ENCODE measurements around the gene CPNE9. TPM values are rescaled to one million over a fixed set of nuclear protein-coding genes. Genes with fewer than 3 reads are reported as not detected.
"Not testable (repeated sequence)": the region's sequence is repeated elsewhere in the genome, so short reads cannot be mapped to it uniquely, and the experiment has no call there.

The CPNE9 gene
- total RNA-seq, 2 experiments from 2014 or later, result 0.25 TPM; not detected in 1

DNA sequence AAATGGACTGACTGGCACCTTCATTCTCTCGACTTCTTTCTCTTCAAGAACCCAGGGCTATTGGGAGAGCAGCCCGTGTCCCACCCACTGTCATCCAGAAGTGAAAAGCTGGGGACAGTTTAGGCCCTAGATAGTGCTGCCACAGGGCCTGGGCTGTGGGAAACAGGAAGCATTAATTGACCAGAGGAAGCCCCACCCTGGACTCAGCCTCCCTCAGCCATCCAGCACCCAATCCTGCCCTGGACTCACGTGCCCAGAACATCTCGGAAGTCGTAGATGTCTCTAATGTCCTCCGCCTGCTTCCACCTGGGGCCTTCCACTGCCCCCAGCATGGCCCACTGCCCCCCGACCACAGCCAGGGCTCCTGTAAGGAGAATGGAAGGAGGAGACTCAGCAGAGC lies 63.8 kb downstream of the CPNE9 start:
- Mint-ChIP-seq H3K27ac (peak overlapping the region; percentile 6), H3K9me3 (no peaks in the 10 kb centered on the region), H3K27me3 (no peaks in the 10 kb centered on the region), H3K4me1 (peaks cover 40% of the 10 kb centered on the region), H3K4me3 (no peak overlapping the region), H3K36me3 (ENCODE audit: low read depth) (peaks cover 5% of the 10 kb centered on the region)
- ChIA-PET CTCF (interaction anchor here (0.8 to 1.4 kb wide), 2 partner anchors 13 to 16 kb away, joined by 3 to 5 read pairs; no protein-coding TSS in a partner anchor), POLR2A (no interaction called here)
- no peak for DNase-seq

DNA sequence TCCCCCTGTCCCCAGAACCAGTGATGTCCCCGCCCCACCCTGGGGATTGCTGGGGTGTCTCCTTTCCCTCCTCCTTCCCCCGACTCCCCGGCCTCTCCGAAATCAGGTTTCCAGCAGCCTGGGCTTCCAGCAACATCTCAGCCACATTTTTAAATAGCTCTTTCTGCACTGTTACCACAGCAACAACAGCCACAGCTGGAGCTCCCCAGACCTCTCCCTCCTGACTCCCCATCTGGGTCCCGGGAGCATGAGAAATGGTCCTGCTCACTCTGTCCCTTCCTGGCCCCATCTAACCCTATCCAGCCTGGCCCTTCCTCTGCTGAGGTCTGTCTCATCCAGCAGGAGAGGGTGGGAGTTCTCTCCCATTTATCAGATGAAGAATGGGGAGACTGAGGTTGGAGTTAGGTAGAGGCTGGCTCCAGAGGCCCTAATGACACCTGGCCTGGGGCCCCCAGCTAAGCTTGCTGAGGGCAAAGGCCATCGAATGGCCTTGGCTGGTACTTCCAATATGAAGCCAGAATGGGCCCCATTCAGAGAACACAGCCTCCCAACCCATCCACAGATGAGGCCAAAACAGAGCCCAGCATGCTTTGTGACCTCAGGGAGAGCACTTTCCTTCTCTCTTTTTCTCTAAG lies 64.6 kb downstream of the CPNE9 start:
- Mint-ChIP-seq H3K4me3 (no peak overlapping the region), H3K36me3 (ENCODE audit: low read depth) (peaks cover 5% of the 10 kb centered on the region), H3K27me3 (no peaks in the 10 kb centered on the region), H3K4me1 (peaks cover 40% of the 10 kb centered on the region), H3K9me3 (no peaks in the 10 kb centered on the region), H3K27ac (no peak overlapping the region)
- no peak for DNase-seq
- CTCF ChIA-PET, result interaction anchor here (0.8 to 1.1 kb wide), 2 partner anchors 9 to 14 kb away, joined by 3 to 5 read pairs; no protein-coding TSS in a partner anchor
- POLR2A ChIA-PET, result no interaction called here

DNA sequence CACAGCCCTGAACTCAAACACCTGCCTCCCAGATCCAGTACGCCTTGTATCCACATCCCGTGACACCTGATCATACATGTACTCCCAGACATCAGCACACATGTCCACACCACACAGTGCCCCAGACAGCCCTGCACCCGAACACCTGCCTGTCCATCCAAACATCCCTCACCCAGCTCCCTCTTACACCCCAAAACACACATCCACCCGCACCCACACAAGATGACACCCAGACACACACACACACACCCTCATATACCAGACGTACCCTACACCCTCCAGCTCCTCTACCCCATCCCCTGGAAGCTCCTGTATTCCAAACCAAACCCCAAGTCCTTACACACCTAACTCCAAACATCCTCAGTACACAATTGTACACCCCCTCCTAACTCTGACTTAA lies 65.4 kb downstream of the CPNE9 start:
- Mint-ChIP-seq H3K27me3 (no peaks in the 10 kb centered on the region), H3K27ac (peak overlapping the region; percentile 72), H3K4me1 (peaks cover 41% of the 10 kb centered on the region), H3K9me3 (no peaks in the 10 kb centered on the region), H3K4me3 (peak overlapping the region; percentile 76), H3K36me3 (ENCODE audit: low read depth) (peaks cover 5% of the 10 kb centered on the region)
- DNase-seq, result no peak
- CTCF ChIA-PET, result interaction anchor here (0.9 to 1.4 kb wide), 3 partner anchors 13 to 24 kb away, joined by 4 to 5 read pairs (median 4); partner anchors contain the start of gene ARPC4
- POLR2A ChIA-PET, result no interaction called here

DNA sequence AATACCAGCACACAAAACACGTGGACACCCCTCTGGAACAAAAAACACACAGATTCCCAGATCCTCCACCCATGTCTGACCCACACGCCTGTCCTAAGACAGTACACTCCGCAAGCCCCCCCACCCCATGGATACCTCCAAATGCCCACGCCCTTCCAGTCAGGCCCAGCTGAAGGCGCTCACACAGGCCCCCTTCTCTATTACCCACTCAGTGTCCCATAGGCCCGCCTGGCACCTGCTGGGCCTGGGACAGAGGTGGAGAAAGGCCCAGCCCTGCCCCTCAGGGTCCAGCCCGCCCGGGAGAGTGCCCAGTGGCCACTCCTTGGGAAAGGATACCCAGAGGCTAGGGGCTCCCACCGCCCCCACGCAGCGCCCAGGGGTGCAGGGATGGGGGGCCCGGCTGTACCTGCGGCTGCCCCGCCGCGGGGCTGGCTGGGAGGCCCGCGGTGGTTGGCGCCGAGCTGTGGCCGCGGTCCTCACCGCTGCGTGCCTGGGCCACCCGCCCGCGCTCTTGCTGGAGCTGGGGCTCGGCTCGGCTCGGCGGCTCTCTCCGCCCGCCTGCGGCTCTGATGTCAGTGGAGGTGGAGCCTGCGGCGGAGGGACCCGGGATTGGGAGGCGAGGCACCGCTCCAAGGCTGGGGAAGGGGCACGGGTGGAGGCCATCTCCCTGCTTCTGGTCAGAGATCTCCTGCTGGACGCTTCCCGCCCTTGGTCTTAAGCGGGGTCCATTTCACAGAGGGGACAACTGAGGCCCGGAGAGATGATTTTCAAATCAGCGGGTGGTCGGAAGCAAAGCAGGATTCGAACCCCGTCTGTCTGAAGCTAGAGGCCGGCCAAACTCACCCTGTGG lies 66.0 kb downstream of the CPNE9 start, which contains the start of gene CAMK1:
CAMK1 (minus strand) TSS at position 522 of the 850 bp plus-strand sequence. CDS start 2,198 bp downstream, outside the sequence.
- peaks cover 41% of the 10 kb centered on the region for H3K4me1 Mint-ChIP-seq
- peaks cover 5% of the 10 kb centered on the region for H3K36me3 Mint-ChIP-seq (ENCODE audit: low read depth)
- H3K27me3 Mint-ChIP-seq, result no peaks in the 10 kb centered on the region
- H3K27ac Mint-ChIP-seq, result peak within 1 kb of the TSS; percentile 76
- CTCF ChIA-PET, result interaction anchor here (0.6 to 1.4 kb wide), 5 partner anchors 14 to 240 kb away, joined by 3 to 5 read pairs (median 4); partner anchors contain the start of gene ARPC4
- DNase-seq, result peak; percentile 72
- no peaks in the 10 kb centered on the region for H3K9me3 Mint-ChIP-seq
- H3K4me3 Mint-ChIP-seq, result peak within 1 kb of the TSS; percentile 76
- POLR2A ChIA-PET, result no interaction called here

DNA sequence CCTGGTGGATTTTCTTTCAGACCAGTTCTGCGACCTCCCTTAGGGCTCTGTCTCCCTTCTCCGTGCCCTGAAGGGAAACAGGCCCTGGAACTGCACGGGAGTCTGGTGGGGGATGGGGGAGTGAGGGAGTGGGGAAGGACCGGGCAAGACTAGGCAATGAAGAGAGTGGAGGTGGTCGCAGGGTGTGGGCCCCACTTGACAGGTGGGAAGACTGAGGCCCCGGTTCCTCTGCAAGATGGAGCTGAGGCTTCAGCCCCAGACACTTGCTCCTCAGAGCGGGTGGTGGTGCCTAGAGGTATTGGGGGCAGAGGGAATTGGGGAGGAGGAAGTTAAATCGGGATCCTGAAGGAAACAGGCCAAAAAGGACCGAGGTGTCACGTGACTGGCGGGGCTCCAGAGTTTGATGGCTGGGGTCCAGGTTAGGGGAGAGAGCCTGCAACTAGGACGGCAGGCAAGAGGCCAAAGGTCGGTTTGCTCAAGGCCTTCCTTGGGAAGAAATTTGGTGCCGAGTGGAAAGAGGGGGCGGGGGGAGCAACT lies 66.7 kb downstream of the CPNE9 start:
- peaks cover 41% of the 10 kb centered on the region for H3K4me1 Mint-ChIP-seq
- CTCF ChIA-PET, result interaction anchor here (1.0 to 1.4 kb wide), 2 partner anchors 14 to 37 kb away, joined by 3 to 4 read pairs; no protein-coding TSS in a partner anchor
- peak overlapping the region; percentile 76 for H3K27ac Mint-ChIP-seq
- H3K27me3 Mint-ChIP-seq, result no peaks in the 10 kb centered on the region
- H3K9me3 Mint-ChIP-seq, result no peaks in the 10 kb centered on the region
- POLR2A ChIA-PET, result no interaction called here
- DNase-seq, result no peak
- H3K4me3 Mint-ChIP-seq, result peak overlapping the region; percentile 63
- H3K36me3 Mint-ChIP-seq (ENCODE audit: low read depth), result peaks cover 5% of the 10 kb centered on the region

- H3K27me3 Mint-ChIP-seq; DNase-seq; H3K36me3 Mint-ChIP-seq (ENCODE audit: low read depth); H3K27ac Mint-ChIP-seq; POLR2A ChIA-PET; H3K9me3 Mint-ChIP-seq: not testable (repeated sequence)
- CTCF ChIA-PET, result interaction anchor here (1.3 kb wide), 1 partner anchor 22 kb away, joined by 4 read pairs; the partner anchor contains the start of genes ARPC4 and TADA3
- peak overlapping the region; percentile 50 for H3K4me3 Mint-ChIP-seq
- peaks cover 41% of the 10 kb centered on the region for H3K4me1 Mint-ChIP-seq
Observed at GRCh38 chr3:9771007-9771406, 67.4 kb downstream of the CPNE9 start.

GRCh38 chr3:9776896-9777693 lies 73.5 kb downstream of the CPNE9 start:
- H3K4me3 Mint-ChIP-seq, result no peak overlapping the region
- H3K27ac Mint-ChIP-seq, result peak overlapping the region; percentile 67
- no peaks in the 10 kb centered on the region for H3K27me3 Mint-ChIP-seq
- no peaks in the 10 kb centered on the region for H3K9me3 Mint-ChIP-seq
- ChIA-PET CTCF (interaction anchor here (0.6 to 2.4 kb wide), 6 partner anchors 9 to 471 kb away, joined by 3 to 6 read pairs (median 5); partner anchors contain the start of genes ARPC4, TADA3 and TATDN2), POLR2A (no interaction called here)
- no peak for DNase-seq
- H3K4me1 Mint-ChIP-seq, result peaks cover 46% of the 10 kb centered on the region
- H3K36me3 Mint-ChIP-seq (ENCODE audit: low read depth), result peaks cover 30% of the 10 kb centered on the region

DNA sequence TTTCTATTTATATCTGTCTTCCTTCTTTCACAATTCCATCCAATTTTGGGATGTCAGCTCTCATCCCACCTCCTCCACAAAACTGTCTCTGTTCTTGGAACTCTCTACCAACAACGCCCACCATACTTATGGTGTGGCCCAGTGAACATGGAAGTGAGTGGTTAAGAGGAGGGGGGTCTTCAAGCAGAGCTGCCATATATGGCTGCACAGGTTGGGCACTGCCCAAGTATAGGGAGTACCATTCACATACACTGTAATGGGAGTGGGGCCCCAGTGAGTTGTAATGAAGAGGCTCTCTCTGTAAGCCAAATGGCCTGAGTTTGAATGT lies 74.0 kb downstream of the CPNE9 start:
- peaks cover 50% of the 10 kb centered on the region for H3K4me1 Mint-ChIP-seq
- ChIA-PET POLR2A (no interaction called here), CTCF (interaction anchor here (0.8 to 1.4 kb wide), 3 partner anchors 10 to 45 kb away, joined by 3 to 6 read pairs (median 3); partner anchors contain the start of genes ARPC4 and TADA3)
- H3K27me3 Mint-ChIP-seq, result no peaks in the 10 kb centered on the region
- no peaks in the 10 kb centered on the region for H3K9me3 Mint-ChIP-seq
- H3K27ac Mint-ChIP-seq, result peak overlapping the region; percentile 20
- no peak for DNase-seq
- H3K4me3 Mint-ChIP-seq, result no peak overlapping the region
- H3K36me3 Mint-ChIP-seq (ENCODE audit: low read depth), result peaks cover 35% of the 10 kb centered on the region

GRCh38 chr3:9778143-9779074 lies 74.8 kb downstream of the CPNE9 start:
- peaks cover 54% of the 10 kb centered on the region for H3K4me1 Mint-ChIP-seq
- no peak overlapping the region for H3K4me3 Mint-ChIP-seq
- ChIA-PET CTCF (interaction anchor here (0.8 to 1.4 kb wide), 3 partner anchors 11 to 45 kb away, joined by 3 to 6 read pairs (median 4); partner anchors contain the start of genes ARPC4 and TADA3), POLR2A (no interaction called here)
- DNase-seq, result no peak
- H3K27ac Mint-ChIP-seq, result peak overlapping the region; percentile 91
- H3K36me3 Mint-ChIP-seq (ENCODE audit: low read depth), result peaks cover 39% of the 10 kb centered on the region
- H3K9me3 Mint-ChIP-seq, result no peaks in the 10 kb centered on the region
- no peaks in the 10 kb centered on the region for H3K27me3 Mint-ChIP-seq

- ChIA-PET POLR2A (no interaction called here), CTCF (no interaction called here)
- no peak for DNase-seq
- H3K36me3 Mint-ChIP-seq (ENCODE audit: low read depth), result peaks cover 41% of the 10 kb centered on the region
- H3K4me1 Mint-ChIP-seq, result peaks cover 52% of the 10 kb centered on the region
- peak overlapping the region; percentile 35 for H3K4me3 Mint-ChIP-seq
- peak overlapping the region; percentile 91 for H3K27ac Mint-ChIP-seq
- no peaks in the 10 kb centered on the region for H3K9me3 Mint-ChIP-seq
- H3K27me3 Mint-ChIP-seq, result no peaks in the 10 kb centered on the region
Observed at GRCh38 chr3:9779075-9779593, 75.5 kb downstream of the CPNE9 start.
